Right cardiac atrium (tissue), 5 donors: ENCODE data around the gene C1orf53. TPM values are rescaled to one million over a fixed set of nuclear protein-coding genes. Genes with fewer than 3 reads are reported as not detected.
"Not testable (repeated sequence)": the region's sequence is repeated elsewhere in the genome, so short reads cannot be mapped to it uniquely, and the experiment has no call there.

Source experiments
- ATAC-seq, 2 donors: fragments of 200-7000 bp; cut with Tn5 transposase; one replicate each; pipeline versions ENCODE4 v1.8.0 to v1.9.1; 2020; ENCODE audit warnings: moderate library complexity in 2 of 2, mild to moderate bottlenecking in 1 of 2
- DNase-seq, 3 donors: peaks; one replicate each; pipeline ENCODE4 v3.0.0-alpha.2; 2020
- H3K27ac ChIP-seq: one replicate; pipeline ENCODE4 v1.5.1; 2013; ENCODE audit warnings: mild to moderate bottlenecking, low read length, control low read depth, moderate library complexity
- H3K27me3 ChIP-seq: one replicate; pipeline ENCODE4 v1.6.1; 2013; ENCODE audit not compliant: control insufficient read depth, insufficient read depth
- H3K4me1 ChIP-seq: one replicate; pipeline ENCODE4 v1.6.1; 2013; ENCODE audit warnings: low read length; ENCODE audit not compliant: control insufficient read depth, insufficient read depth
- H3K4me3 ChIP-seq: one replicate; pipeline ENCODE4 v1.5.1; 2013; ENCODE audit warnings: low read length, control low read depth
- H3K9me3 ChIP-seq: one replicate; pipeline ENCODE4 v1.6.1; 2013; ENCODE audit warnings: low read length; ENCODE audit not compliant: control insufficient read depth
- WGBS: extraction: QIAGEN DNeasy Blood & Tissue Kit; methylation state at CpG from one replicate; pipeline ENCODE4 v1.1.7; 2013; 5-methylcytosine and 5-hydroxymethylcytosine counted together
- intact Hi-C, 4 donors: fragments of 100-400 bp; cut with DNase I; formaldehyde crosslinking; loops; one replicate each; pipeline versions ENCODE4 v1.11.0 to v1.14.0; 2022 to 2023
- long read RNA-seq, 4 donors: library from polyadenylated mRNA; unstranded; transcript quantifications; one replicate each; pipeline ENCODE4 v2.0.0, GENCODE V29; 2020 to 2021
- polyA plus RNA-seq: library from polyadenylated mRNA; stranded (reverse); fragments of 200-250 nt; gene quantifications from one replicate; pipeline ENCODE4 v1.2.3, GENCODE V29; 2013
- total RNA-seq, 4 donors: library from RNA; stranded (reverse); fragmentation: NEBNext Ultra II Directional; extraction: Animal tissue kit (Norgen Biotek cat#: 25700); gene quantifications; one replicate each; pipeline ENCODE4 v1.2.1, GENCODE V29; 2021
- donor health status: healthy with polysubstance abuse.
- donor health status: DM: no; HTN: yes; CAD: no.
- donor health status: DM: no; HTN: no; CAD: no.
- donor health status: DM: no; HTN: yes; CAD: no; lungs with severe emphysema.
- donor health status: DM: yes; HTN: yes; CAD: no.

The C1orf53 gene
- 1 to 10 TPM; 4.0 to 7.8 (median 6.6) TPM for total RNA-seq
- polyA plus RNA-seq = 12.7 TPM
- long read RNA-seq, donor 1 = 0 reads
- long read RNA-seq, donor 2, partial matches to known transcripts = 1 of 6 reads
- long read RNA-seq, donor 2, other reads (novel, unspliced or antisense) = 1 of 6 reads
- long read RNA-seq, donor 3, partial matches to known transcripts = 0 of 2 reads
- long read RNA-seq, donor 3, other reads (novel, unspliced or antisense) = 1 of 2 reads
- long read RNA-seq, donor 4, partial matches to known transcripts = 0 of 2 reads
- long read RNA-seq, donor 4, other reads (novel, unspliced or antisense) = 0 of 2 reads

- Histone ChIP-seq H3K27ac (peak within 1 kb of the TSS; percentile 93), H3K4me1 (no peaks in the 10 kb centered on the region), H3K9me3 (no peaks in the 10 kb centered on the region), H3K4me3 (peak within 1 kb of the TSS; percentile 69), H3K27me3 (no peaks in the 10 kb centered on the region)
- intact Hi-C loops = no loop called here
- peak; percentile 88 to 95 (median 94) for DNase-seq
- WGBS = under 1% methylated on average over 90 of the region's 90 CpGs
- peak; percentile 100 for ATAC-seq
Observed at GRCh38 chr1:197902454-197903195, at the start of gene C1orf53. TSS of gene C1orf53 (plus strand) at chr1:197902630. CDS start at chr1:197902650, 20 bp downstream.

GRCh38 chr1:197855751-197856150 is 46.7 kb upstream of the C1orf53 start:
- H3K4me1 ChIP-seq, ATAC-seq, H3K4me3 ChIP-seq, H3K27me3 ChIP-seq, H3K9me3 ChIP-seq, intact Hi-C loops, H3K27ac ChIP-seq, DNase-seq: not testable (repeated sequence)
- 83% methylated on average over 2 of the region's 2 CpGs for WGBS

GRCh38 chr1:197857477-197857876 is 45.0 kb upstream of the C1orf53 start:
- Histone ChIP-seq H3K27ac (no peak overlapping the region), H3K4me3 (no peak overlapping the region), H3K4me1 (no peaks in the 10 kb centered on the region), H3K9me3 (no peaks in the 10 kb centered on the region), H3K27me3 (no peaks in the 10 kb centered on the region)
- intact Hi-C loops = no loop called here
- ATAC-seq (no peak), DNase-seq (no peak)
- WGBS = 76% methylated on average over 2 of the region's 2 CpGs

- Histone ChIP-seq H3K27me3 (no peaks in the 10 kb centered on the region), H3K27ac (no peak overlapping the region), H3K9me3 (no peaks in the 10 kb centered on the region), H3K4me3 (no peak overlapping the region), H3K4me1 (no peaks in the 10 kb centered on the region)
- ATAC-seq (no peak), DNase-seq (no peak)
- WGBS = 91% methylated on average over 1 of the region's 1 CpG
- intact Hi-C loops = no loop called here
Observed at GRCh38 chr1:197859024-197859423, 43.4 kb upstream of the C1orf53 start.

GRCh38 chr1:197862221-197862620 is 40.2 kb upstream of the C1orf53 start:
- Histone ChIP-seq H3K27ac (no peak overlapping the region), H3K4me1 (no peaks in the 10 kb centered on the region), H3K9me3 (no peaks in the 10 kb centered on the region), H3K4me3 (no peak overlapping the region), H3K27me3 (no peaks in the 10 kb centered on the region)
- ATAC-seq (no peak), DNase-seq (no peak)
- 87% methylated on average over 3 of the region's 3 CpGs for WGBS
- intact Hi-C loops = loop anchor here in 1 of 4 donors (10.0 kb wide), 1 partner anchor 247 kb away; no protein-coding TSS in a partner anchor

GRCh38 chr1:197862671-197863070 is 39.8 kb upstream of the C1orf53 start:
- H3K9me3 ChIP-seq = no peaks in the 10 kb centered on the region
- intact Hi-C loops = loop anchor here in 1 of 4 donors (10.0 kb wide), 1 partner anchor 248 kb away; no protein-coding TSS in a partner anchor
- H3K27ac ChIP-seq = no peak overlapping the region
- ATAC-seq (no peak), DNase-seq (no peak)
- no peak overlapping the region for H3K4me3 ChIP-seq
- no peaks in the 10 kb centered on the region for H3K4me1 ChIP-seq
- no peaks in the 10 kb centered on the region for H3K27me3 ChIP-seq

- no peaks in the 10 kb centered on the region for H3K27me3 ChIP-seq
- 83% methylated on average over 2 of the region's 2 CpGs for WGBS
- H3K4me1 ChIP-seq = no peaks in the 10 kb centered on the region
- intact Hi-C loops = loop anchor here in 2 of 4 donors (5.0 to 10.0 kb wide), 2 partner anchors 249 to 251 kb away; no protein-coding TSS in a partner anchor
- no peaks in the 10 kb centered on the region for H3K9me3 ChIP-seq
- H3K4me3 ChIP-seq = no peak overlapping the region
- no peak for DNase-seq
- no peak overlapping the region for H3K27ac ChIP-seq
- ATAC-seq = no peak
Observed at GRCh38 chr1:197865809-197866208, 36.6 kb upstream of the C1orf53 start.

- H3K27ac ChIP-seq = no peak overlapping the region
- no peaks in the 10 kb centered on the region for H3K4me1 ChIP-seq
- intact Hi-C loops = loop anchor here (2.0 to 10.0 kb wide), 4 partner anchors 250 to 254 kb away; no protein-coding TSS in a partner anchor
- H3K4me3 ChIP-seq = no peak overlapping the region
- no peak for DNase-seq
- H3K27me3 ChIP-seq = no peaks in the 10 kb centered on the region
- 14% methylated on average over 7 of the region's 7 CpGs for WGBS
- peak; percentile 81 to 89 for ATAC-seq
- no peaks in the 10 kb centered on the region for H3K9me3 ChIP-seq
Observed at GRCh38 chr1:197868751-197869489, 33.5 kb upstream of the C1orf53 start.

- DNase-seq = no peak
- intact Hi-C loops = loop anchor here (2.0 to 10.0 kb wide), 4 partner anchors 251 to 255 kb away; no protein-coding TSS in a partner anchor
- Histone ChIP-seq H3K27ac (no peak overlapping the region), H3K9me3 (no peaks in the 10 kb centered on the region), H3K4me3 (no peak overlapping the region), H3K27me3 (no peaks in the 10 kb centered on the region), H3K4me1 (no peaks in the 10 kb centered on the region)
- ATAC-seq = no peak
- 47% methylated on average over 2 of the region's 2 CpGs for WGBS
Observed at GRCh38 chr1:197869490-197870077, 32.8 kb upstream of the C1orf53 start.

GRCh38 chr1:197876894-197877293 is 25.5 kb upstream of the C1orf53 start:
- Histone ChIP-seq H3K27ac (no peak overlapping the region), H3K9me3 (no peaks in the 10 kb centered on the region), H3K4me1 (no peaks in the 10 kb centered on the region), H3K4me3 (no peak overlapping the region), H3K27me3 (no peaks in the 10 kb centered on the region)
- intact Hi-C loops = no loop called here
- no peak for DNase-seq
- ATAC-seq = no peak
